ENCODE measurements around the gene GNG2.

Gene GNG2

GRCh38 chr14:51993285-51993920, 133.0 kb downstream of the GNG2 start:
- Histone ChIP-seq H3K4me1 (ENCODE audit: insufficient read depth, insufficient read length) (no peaks in the 10 kb centered on the region), H3K27me3 (ENCODE audit: insufficient read depth, insufficient read length) (no peaks in the 10 kb centered on the region), H3K9ac (ENCODE audit: insufficient read length, low read depth) (no peak overlapping the region), H3K9me3 (ENCODE audit: insufficient read depth, low read length) (no peaks in the 10 kb centered on the region), H3K36me3 (ENCODE audit: insufficient read depth, insufficient read length, low read length) (peaks cover 63% of the 10 kb centered on the region), H3K4me3 (ENCODE audit: insufficient read length, low read depth) (no peak overlapping the region)
- TF ChIP-seq SUZ12 (IDR thresholded peaks at IDR 0.05; ENCODE audit: extremely low read depth, insufficient read depth, insufficient read length), result no peak
- no peak for TF ChIP-seq YY1 (IDR thresholded peaks at IDR 0.05; ENCODE audit: insufficient read depth, insufficient read length)
- TF ChIP-seq ZNF274 (IDR thresholded peaks at IDR 0.05; ENCODE audit: low read depth, low read length), result no peak
- no peak for DNase-seq (ENCODE audit: low read depth, low spot score)

DNA sequence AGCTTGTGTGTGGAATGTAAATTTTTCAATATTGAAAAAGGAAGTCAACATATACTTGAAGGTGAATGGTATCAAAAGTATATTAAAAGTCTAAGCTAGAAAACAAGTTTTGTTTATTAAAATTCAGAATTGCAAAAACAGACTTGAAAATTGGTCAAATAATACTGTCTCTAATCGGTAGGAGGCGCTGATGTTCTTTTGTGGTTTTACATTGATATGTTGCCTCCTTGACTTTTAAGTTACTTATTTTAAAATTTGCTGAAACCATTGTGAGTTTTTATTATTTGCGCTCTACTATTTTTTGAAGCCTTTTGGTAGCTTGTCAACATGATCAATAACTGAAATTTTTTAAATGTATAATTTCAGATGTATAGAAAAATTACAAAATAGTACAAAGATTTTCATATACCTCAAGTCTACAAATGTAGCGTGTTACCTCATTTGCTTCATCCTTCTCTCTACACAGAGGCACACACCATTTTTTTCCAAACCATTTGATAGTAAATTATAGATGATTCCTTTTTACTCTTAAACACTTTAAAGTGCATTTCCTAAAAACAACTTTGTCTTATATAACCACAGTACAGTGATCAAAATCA, 135.8 kb downstream of the GNG2 start:
- Histone ChIP-seq H3K9ac (ENCODE audit: insufficient read length, low read depth) (no peak overlapping the region), H3K27me3 (ENCODE audit: insufficient read depth, insufficient read length) (no peaks in the 10 kb centered on the region), H3K4me1 (ENCODE audit: insufficient read depth, insufficient read length) (no peaks in the 10 kb centered on the region), H3K4me3 (ENCODE audit: insufficient read length, low read depth) (no peak overlapping the region), H3K9me3 (ENCODE audit: insufficient read depth, low read length) (no peaks in the 10 kb centered on the region), H3K36me3 (ENCODE audit: insufficient read depth, insufficient read length, low read length) (peaks cover 88% of the 10 kb centered on the region)
- TF ChIP-seq SUZ12 (IDR thresholded peaks at IDR 0.05; ENCODE audit: extremely low read depth, insufficient read depth, insufficient read length) (no peak), YY1 (IDR thresholded peaks at IDR 0.05; ENCODE audit: insufficient read depth, insufficient read length) (no peak), ZNF274 (IDR thresholded peaks at IDR 0.05; ENCODE audit: low read depth, low read length) (no peak)
- DNase-seq (ENCODE audit: low read depth, low spot score), result no peak

DNA sequence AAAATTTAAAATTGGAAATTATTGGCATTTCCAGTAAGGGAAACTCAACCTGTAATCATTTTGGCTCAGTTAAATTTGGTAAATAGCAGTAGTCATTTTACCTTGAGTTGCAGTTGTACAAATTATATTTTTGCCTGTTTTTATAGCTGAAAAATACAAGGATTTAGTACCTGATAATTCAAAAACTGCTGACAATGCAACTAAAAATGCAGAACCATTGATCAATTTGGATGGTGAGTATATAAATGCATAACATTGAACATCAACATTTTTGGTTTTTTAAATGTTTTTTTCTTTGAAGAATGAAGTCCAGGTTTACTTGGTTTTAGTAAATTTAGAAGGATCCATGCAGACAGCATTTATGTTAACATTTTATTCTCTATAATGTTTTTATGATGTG, 137.9 kb downstream of the GNG2 start:
- Histone ChIP-seq H3K4me3 (ENCODE audit: insufficient read length, low read depth) (no peak overlapping the region), H3K9ac (ENCODE audit: insufficient read length, low read depth) (no peak overlapping the region), H3K4me1 (ENCODE audit: insufficient read depth, insufficient read length) (no peaks in the 10 kb centered on the region)

DNA sequence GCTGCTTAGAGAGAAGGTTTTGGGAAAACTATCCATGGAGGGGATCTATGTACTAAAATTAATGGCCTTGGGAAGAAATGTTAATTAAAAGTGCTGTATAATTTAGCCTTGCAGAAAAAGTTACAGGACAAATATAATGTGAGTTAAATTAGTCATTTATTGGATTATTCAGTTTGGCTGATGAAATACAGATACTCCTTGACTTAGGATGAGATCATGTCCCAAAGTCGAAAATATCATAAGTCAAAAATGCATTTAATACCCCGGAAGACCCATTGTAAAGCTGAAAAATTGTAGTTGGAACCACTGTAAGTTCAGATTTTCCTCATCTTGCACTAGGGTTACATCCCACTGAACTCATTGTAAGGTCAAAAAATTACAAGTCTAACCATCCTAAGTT, 138.7 kb downstream of the GNG2 start:
- no peaks in the 10 kb centered on the region for H3K4me1 ChIP-seq (ENCODE audit: insufficient read depth, insufficient read length)
- H3K9me3 ChIP-seq (ENCODE audit: insufficient read depth, low read length), result no peaks in the 10 kb centered on the region
- DNase-seq (ENCODE audit: low read depth, low spot score), result no peak
- TF ChIP-seq SUZ12 (IDR thresholded peaks at IDR 0.05; ENCODE audit: extremely low read depth, insufficient read depth, insufficient read length) (no peak), YY1 (IDR thresholded peaks at IDR 0.05; ENCODE audit: insufficient read depth, insufficient read length) (no peak), ZNF274 (IDR thresholded peaks at IDR 0.05; ENCODE audit: low read depth, low read length) (no peak)
- peaks cover 89% of the 10 kb centered on the region for H3K36me3 ChIP-seq (ENCODE audit: insufficient read depth, insufficient read length, low read length)
- no peak overlapping the region for H3K4me3 ChIP-seq (ENCODE audit: insufficient read length, low read depth)
- H3K27me3 ChIP-seq (ENCODE audit: insufficient read depth, insufficient read length), result no peaks in the 10 kb centered on the region
- H3K9ac ChIP-seq (ENCODE audit: insufficient read length, low read depth), result no peak overlapping the region

More for the DNA sequence above, 137.9 kb downstream of the GNG2 start:
- Histone ChIP-seq H3K36me3 (ENCODE audit: insufficient read depth, insufficient read length, low read length) (peaks cover 89% of the 10 kb centered on the region), H3K9me3 (ENCODE audit: insufficient read depth, low read length) (no peaks in the 10 kb centered on the region), H3K27me3 (ENCODE audit: insufficient read depth, insufficient read length) (no peaks in the 10 kb centered on the region)
- no peak for TF ChIP-seq SUZ12 (IDR thresholded peaks at IDR 0.05; ENCODE audit: extremely low read depth, insufficient read depth, insufficient read length)
- TF ChIP-seq YY1 (IDR thresholded peaks at IDR 0.05; ENCODE audit: insufficient read depth, insufficient read length), result no peak
- no peak for TF ChIP-seq ZNF274 (IDR thresholded peaks at IDR 0.05; ENCODE audit: low read depth, low read length)
- no peak for DNase-seq (ENCODE audit: low read depth, low spot score)

DNA sequence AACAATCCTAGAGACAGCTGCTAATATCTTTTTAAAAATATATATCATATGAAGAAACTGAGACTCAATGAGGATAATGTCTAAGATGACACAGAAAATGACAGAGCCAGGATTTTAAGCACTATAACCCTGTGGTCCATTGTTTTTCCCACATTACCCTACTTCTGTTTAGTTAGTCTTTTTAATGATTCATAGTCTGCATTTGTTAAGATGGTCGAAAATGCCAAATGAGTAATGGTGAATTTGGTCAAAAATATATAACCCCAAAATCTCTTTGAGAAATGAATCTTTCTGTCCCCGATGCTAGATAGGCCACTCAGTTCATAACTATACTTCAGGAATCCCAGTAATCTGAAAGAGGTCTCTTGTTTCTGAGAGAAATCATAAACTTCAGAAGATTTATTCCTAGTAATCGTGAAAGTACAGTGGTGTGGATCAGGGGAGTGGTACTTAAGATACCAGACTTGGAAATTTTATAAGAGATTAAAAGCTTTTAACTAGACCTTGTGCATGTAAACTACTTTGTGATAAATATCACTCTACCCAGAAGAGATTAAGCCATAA, 139.7 kb downstream of the GNG2 start:
- Histone ChIP-seq H3K9me3 (ENCODE audit: insufficient read depth, low read length) (no peaks in the 10 kb centered on the region), H3K36me3 (ENCODE audit: insufficient read depth, insufficient read length, low read length) (peaks cover 88% of the 10 kb centered on the region), H3K4me1 (ENCODE audit: insufficient read depth, insufficient read length) (no peaks in the 10 kb centered on the region), H3K9ac (ENCODE audit: insufficient read length, low read depth) (no peak overlapping the region), H3K4me3 (ENCODE audit: insufficient read length, low read depth) (no peak overlapping the region), H3K27me3 (ENCODE audit: insufficient read depth, insufficient read length) (no peaks in the 10 kb centered on the region)
- DNase-seq (ENCODE audit: low read depth, low spot score), result no peak
- TF ChIP-seq ZNF274 (IDR thresholded peaks at IDR 0.05; ENCODE audit: low read depth, low read length) (no peak), YY1 (IDR thresholded peaks at IDR 0.05; ENCODE audit: insufficient read depth, insufficient read length) (no peak), SUZ12 (IDR thresholded peaks at IDR 0.05; ENCODE audit: extremely low read depth, insufficient read depth, insufficient read length) (no peak)

DNA sequence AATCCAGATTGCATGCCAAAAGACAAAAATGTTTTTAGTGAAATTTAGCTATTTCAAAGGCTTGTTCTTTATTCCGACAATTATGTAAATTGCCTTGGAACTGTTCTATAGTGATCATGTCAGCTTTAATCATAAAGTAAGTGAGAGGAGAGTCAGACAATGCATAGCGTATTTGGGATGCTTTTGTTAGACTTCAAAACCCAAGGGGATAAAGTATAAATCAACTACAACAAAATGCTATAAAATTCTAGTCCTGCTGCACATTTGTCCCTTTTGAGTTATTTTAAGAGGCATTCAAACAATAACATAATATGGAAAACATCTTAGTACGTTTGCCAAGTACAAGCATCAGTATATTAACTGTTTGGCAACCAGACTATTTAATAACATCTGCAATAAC, 140.3 kb downstream of the GNG2 start:
- Histone ChIP-seq H3K4me3 (ENCODE audit: insufficient read length, low read depth) (no peak overlapping the region), H3K36me3 (ENCODE audit: insufficient read depth, insufficient read length, low read length) (peaks cover 89% of the 10 kb centered on the region), H3K4me1 (ENCODE audit: insufficient read depth, insufficient read length) (no peaks in the 10 kb centered on the region), H3K9ac (ENCODE audit: insufficient read length, low read depth) (no peak overlapping the region), H3K9me3 (ENCODE audit: insufficient read depth, low read length) (no peaks in the 10 kb centered on the region), H3K27me3 (ENCODE audit: insufficient read depth, insufficient read length) (no peaks in the 10 kb centered on the region)
- no peak for TF ChIP-seq SUZ12 (IDR thresholded peaks at IDR 0.05; ENCODE audit: extremely low read depth, insufficient read depth, insufficient read length)
- no peak for TF ChIP-seq YY1 (IDR thresholded peaks at IDR 0.05; ENCODE audit: insufficient read depth, insufficient read length)
- no peak for TF ChIP-seq ZNF274 (IDR thresholded peaks at IDR 0.05; ENCODE audit: low read depth, low read length)
- DNase-seq (ENCODE audit: low read depth, low spot score), result no peak

DNA sequence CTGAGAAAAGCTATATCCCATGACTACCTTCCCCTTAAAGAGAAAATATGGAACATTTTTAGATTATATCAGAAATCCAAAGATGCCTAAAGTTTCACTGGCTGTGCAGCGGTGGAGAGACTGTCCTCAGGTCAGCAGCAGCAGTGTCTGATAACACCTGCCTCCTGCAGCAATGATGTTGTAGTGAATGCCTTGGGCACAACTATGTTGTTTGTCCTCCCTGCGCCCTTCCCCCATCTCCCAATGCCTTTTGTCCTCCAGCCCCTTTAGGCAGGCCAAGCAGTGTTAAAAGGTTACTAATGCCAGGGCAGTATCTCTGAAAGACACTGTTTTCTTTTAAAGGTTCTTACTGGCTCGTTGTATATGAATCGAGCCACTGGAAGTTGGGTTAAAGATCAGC, 142.1 kb downstream of the GNG2 start:
- Histone ChIP-seq H3K4me3 (ENCODE audit: insufficient read length, low read depth) (no peak overlapping the region), H3K9me3 (ENCODE audit: insufficient read depth, low read length) (no peaks in the 10 kb centered on the region), H3K36me3 (ENCODE audit: insufficient read depth, insufficient read length, low read length) (peaks cover 90% of the 10 kb centered on the region), H3K4me1 (ENCODE audit: insufficient read depth, insufficient read length) (no peaks in the 10 kb centered on the region), H3K9ac (ENCODE audit: insufficient read length, low read depth) (no peak overlapping the region), H3K27me3 (ENCODE audit: insufficient read depth, insufficient read length) (no peaks in the 10 kb centered on the region)
- no peak for TF ChIP-seq SUZ12 (IDR thresholded peaks at IDR 0.05; ENCODE audit: extremely low read depth, insufficient read depth, insufficient read length)
- TF ChIP-seq YY1 (IDR thresholded peaks at IDR 0.05; ENCODE audit: insufficient read depth, insufficient read length), result no peak
- TF ChIP-seq ZNF274 (IDR thresholded peaks at IDR 0.05; ENCODE audit: low read depth, low read length), result no peak
- DNase-seq (ENCODE audit: low read depth, low spot score), result no peak
